H1 (cell line): Measurements from ENCODE around the gene PSD2. TPM values are rescaled to one million over a fixed set of nuclear protein-coding genes. Genes with fewer than 3 reads are reported as not detected.

Experiments used
- CTCF ChIA-PET: fragments of 300-600 bp; sonication (Branson Sonifier 250); formaldehyde crosslinking; loops from one replicate; lab custom pipeline; 2021; ENCODE audit not compliant: partially characterized antibody; lab: Charles Lee
- POLR2A ChIA-PET: fragments of 300-600 bp; sonication (Branson Sonifier 250); formaldehyde crosslinking; loops from one replicate; lab custom pipeline; 2021; ENCODE audit warnings: inconsistent platforms; ENCODE audit not compliant: partially characterized antibody; lab: Charles Lee
- DNase-seq, 2 experiments: peaks; one replicate each; pipeline versions ENCODE4 v3.0.0 to v3.0.0-alpha.2; 2010 to 2022; ENCODE audit warnings: low spot score in 2 of 2, low read depth in 1 of 2, mixed read lengths in 1 of 2
- FAIRE-seq: peaks from 2 replicates; lab custom pipeline; 2011; peaks lifted over from hg19 to GRCh38; lab: Jason Lieb, UNC
- H2AFZ ChIP-seq: 2 replicates; pipeline ENCODE4 v1.8.1; 2012; ENCODE audit warnings: low read length, inconsistent platforms
- H2AK5ac ChIP-seq: 2 replicates; pipeline ENCODE4 v1.6.1; 2013; ENCODE audit warnings: low read depth, low read length
- H2BK120ac ChIP-seq: replicated peaks from 2 replicates; pipeline ENCODE3; 2013; ENCODE audit warnings: low read depth, low read length, inconsistent platforms
- H2BK12ac ChIP-seq: 2 replicates; pipeline ENCODE4 v1.6.1; 2013; ENCODE audit warnings: low read depth, low read length
- H2BK15ac ChIP-seq: 2 replicates; pipeline ENCODE4 v1.6.1; 2013; ENCODE audit warnings: low read length
- H2BK20ac ChIP-seq: 2 replicates; pipeline ENCODE4 v1.6.1; 2013; ENCODE audit warnings: low read length
- H2BK5ac ChIP-seq: 2 replicates; pipeline ENCODE4 v1.6.1; 2013; ENCODE audit warnings: low read depth, low read length
- H3K14ac ChIP-seq: 2 replicates; pipeline ENCODE4 v1.6.1; 2013; ENCODE audit warnings: inconsistent platforms; ENCODE audit not compliant: insufficient read length
- H3K18ac ChIP-seq: 2 replicates; pipeline ENCODE4 v1.6.1; 2013; ENCODE audit warnings: low read length; ENCODE audit errors: extremely low read depth
- H3K23ac ChIP-seq: 2 replicates; pipeline ENCODE4 v1.6.1; 2013; ENCODE audit warnings: inconsistent platforms; ENCODE audit not compliant: insufficient read length
- H3K23me2 ChIP-seq: 2 replicates; pipeline ENCODE4 v1.6.1; 2013; ENCODE audit warnings: low read depth, low read length
- H3K27ac ChIP-seq: 2 replicates; pipeline ENCODE4 v1.6.1; 2011; ENCODE audit warnings: low read depth, low read length, inconsistent platforms
- H3K27me3 ChIP-seq, 4 experiments: replicated peaks in 1 of 4; 1 replicate in 1 of 4; 2 replicates in 3 of 4; pipeline versions ENCODE4 v1.6.1 to v1.8.1; 2011 to 2013; ENCODE audit warnings: low read length in 3 of 4, mild to moderate bottlenecking in 3 of 4, inconsistent platforms in 2 of 4, mixed read lengths in 2 of 4, moderate library complexity in 1 of 4; ENCODE audit not compliant: control insufficient read depth in 3 of 4, insufficient read depth in 3 of 4; ENCODE audit errors: extremely low read depth in 1 of 4
- H3K36me3 ChIP-seq, 4 experiments: 2 replicates each; pipeline versions ENCODE4 v1.6.1 to v1.8.1; 2011 to 2013; ENCODE audit warnings: mild to moderate bottlenecking in 4 of 4, low read length in 3 of 4, moderate library complexity in 2 of 4, control low read depth in 1 of 4, inconsistent platforms in 1 of 4; ENCODE audit not compliant: insufficient read depth in 4 of 4, control insufficient read depth in 2 of 4
- H3K4ac ChIP-seq: replicated peaks from 2 replicates; pipeline ENCODE3; 2013; ENCODE audit warnings: low read length, low read depth, mixed read lengths, inconsistent platforms; ENCODE audit not compliant: insufficient read length
- H3K4me1 ChIP-seq, 4 experiments: replicated peaks in 1 of 4; 1 replicate in 1 of 4; 2 replicates in 3 of 4; pipeline versions ENCODE4 v1.6.1 to v1.8.1; 2011 to 2013; ENCODE audit warnings: low read length in 3 of 4, inconsistent platforms in 2 of 4, mixed read lengths in 1 of 4; ENCODE audit not compliant: insufficient read depth in 4 of 4, control insufficient read depth in 3 of 4
- H3K4me2 ChIP-seq, 2 experiments: 2 replicates each; pipeline versions ENCODE4 v1.6.1 to v1.8.1; 2011 to 2013; ENCODE audit warnings: low read depth in 2 of 2, low read length in 2 of 2, control low read depth in 1 of 2, inconsistent platforms in 1 of 2, mild to moderate bottlenecking in 1 of 2; ENCODE audit not compliant: insufficient read depth in 1 of 2
- H3K4me3 ChIP-seq, 4 experiments: fragments of 200-600, 300-600 bp in 1 of 4; sonication (generic), shearing (Covaris generic), sonication (Bioruptor Twin) in 1 of 4; 2 replicates each; pipeline versions ENCODE4 v1.5.1 to v1.8.1; 2011 to 2016; ENCODE audit warnings: low read length in 4 of 4, low read depth in 3 of 4, control low read depth in 2 of 4, inconsistent platforms in 2 of 4, mild to moderate bottlenecking in 2 of 4, mixed read lengths in 1 of 4, moderate library complexity in 1 of 4; ENCODE audit not compliant: insufficient read depth in 2 of 4; ENCODE audit errors: extremely low read depth in 1 of 4
- H3K56ac ChIP-seq: replicated peaks from 2 replicates; pipeline ENCODE3; 2013; ENCODE audit warnings: low read depth, mild to moderate bottlenecking, mixed read lengths, low read length, inconsistent platforms; ENCODE audit not compliant: insufficient read length
- H3K79me1 ChIP-seq: 2 replicates; pipeline ENCODE4 v1.6.1; 2013; ENCODE audit warnings: low read depth, low read length, control low read depth
- H3K79me2 ChIP-seq, 2 experiments: 2 replicates each; pipeline versions ENCODE4 v1.6.1 to v1.8.1; 2012 to 2013; ENCODE audit warnings: low read length in 2 of 2, mild to moderate bottlenecking in 2 of 2, inconsistent platforms in 1 of 2; ENCODE audit not compliant: insufficient read depth in 2 of 2, control insufficient read depth in 1 of 2
- H3K9ac ChIP-seq, 4 experiments: replicated peaks in 1 of 4; 1 replicate in 1 of 4; 2 replicates in 3 of 4; pipeline versions ENCODE4 v1.6.1 to v1.8.1; 2011 to 2013; ENCODE audit warnings: low read depth in 3 of 4, low read length in 3 of 4, control low read depth in 2 of 4, mild to moderate bottlenecking in 2 of 4, moderate library complexity in 2 of 4, inconsistent platforms in 1 of 4; ENCODE audit errors: extremely low read depth in 1 of 4
- H3K9me3 ChIP-seq, 2 experiments: 2 replicates each; pipeline versions ENCODE4 v1.6.1 to v1.8.1; 2012 to 2013; ENCODE audit warnings: mild to moderate bottlenecking in 2 of 2, moderate library complexity in 2 of 2, control low read depth in 1 of 2, inconsistent platforms in 1 of 2, low read depth in 1 of 2, low read length in 1 of 2, mixed read lengths in 1 of 2; ENCODE audit not compliant: insufficient read depth in 2 of 2
- H4K20me1 ChIP-seq, 2 experiments: replicated peaks in 1 of 2; 2 replicates each; pipeline versions ENCODE3 to v1.8.1; 2011 to 2013; ENCODE audit warnings: inconsistent platforms in 2 of 2, low read length in 2 of 2, mild to moderate bottlenecking in 1 of 2; ENCODE audit not compliant: insufficient read depth in 2 of 2, control insufficient read depth in 1 of 2
- H4K5ac ChIP-seq: 2 replicates; pipeline ENCODE4 v1.6.1; 2013; ENCODE audit warnings: low read length, low read depth, mixed read lengths, inconsistent platforms; ENCODE audit not compliant: insufficient read length
- H4K8ac ChIP-seq: 2 replicates; pipeline ENCODE4 v1.8.0; 2013; ENCODE audit warnings: mild to moderate bottlenecking, moderate library complexity, low read length, inconsistent platforms; ENCODE audit not compliant: insufficient read depth; ENCODE audit errors: extremely low read depth
- H4K91ac ChIP-seq: replicated peaks from 2 replicates; pipeline ENCODE3; 2013; ENCODE audit warnings: low read length, mixed read lengths, inconsistent platforms; ENCODE audit not compliant: insufficient read length
- BRCA1 ChIP-seq: IDR thresholded peaks from 2 replicates; pipeline ENCODE4 v1.6.1; 2012; ENCODE audit warnings: low read depth, low read length, improper control_type of control experiment
- CTCF ChIP-seq, 3 experiments: IDR thresholded peaks; 1 replicate in 2 of 3; 2 replicates in 1 of 3; pipeline versions ENCODE4 v1.5.1 to v1.6.1; 2011; ENCODE audit warnings: low read length in 3 of 3, mild to moderate bottlenecking in 3 of 3, inconsistent platforms in 2 of 3, low read depth in 1 of 3, moderate library complexity in 1 of 3; ENCODE audit not compliant: insufficient read depth in 1 of 3; ENCODE audit errors: control extremely low read depth in 1 of 3
- KDM1A ChIP-seq: fragments of 200-600, 300-600 bp; sonication (generic); IDR thresholded peaks from 2 replicates; pipeline ENCODE4 v1.7.1; 2016; ENCODE audit warnings: mild to moderate bottlenecking, low read length, borderline replicate concordance
- KDM5A ChIP-seq: fragments of 200-600 bp; IDR thresholded peaks from 2 replicates; pipeline ENCODE4 v1.7.1; 2012; ENCODE audit warnings: mild to moderate bottlenecking, low read length, inconsistent platforms, mixed read lengths
- POLR2A ChIP-seq, 2 experiments: IDR thresholded peaks; 1 replicate in 1 of 2; 2 replicates in 1 of 2; pipeline ENCODE4 v1.6.1; 2011; ENCODE audit warnings: low read depth in 2 of 2, low read length in 2 of 2, mild to moderate bottlenecking in 2 of 2; ENCODE audit errors: control extremely low read depth in 1 of 2
- POLR2AphosphoS5 ChIP-seq: IDR thresholded peaks from 2 replicates; pipeline ENCODE4 v1.6.1; 2011; ENCODE audit warnings: low read depth, low read length
- RNF2 ChIP-seq: fragments of 200-900, 300-1000 bp; sonication (generic); IDR thresholded peaks from 2 replicates; pipeline ENCODE4 v1.7.1; 2016; ENCODE audit warnings: borderline replicate concordance, low read depth, mild to moderate bottlenecking, antibody characterized with exemption, low read length; ENCODE audit not compliant: poor library complexity, severe bottlenecking; ENCODE audit errors: missing control alignments
- RXRA ChIP-seq: IDR thresholded peaks from 2 replicates; pipeline ENCODE4 v1.6.1; 2011; ENCODE audit warnings: low read depth, mild to moderate bottlenecking, low read length, moderate library complexity; ENCODE audit not compliant: insufficient read depth
- SAP30 ChIP-seq: fragments of 300-600 bp; sonication (generic); IDR thresholded peaks from 2 replicates; pipeline ENCODE4 v1.7.1; 2012; ENCODE audit warnings: low read length, moderate library complexity, mild to moderate bottlenecking, inconsistent platforms; ENCODE audit not compliant: insufficient read depth, insufficient replicate concordance
- ZNF274 ChIP-seq: IDR thresholded peaks from 2 replicates; pipeline ENCODE4 v1.7.0; 2012; ENCODE audit warnings: low read length, borderline replicate concordance; ENCODE audit errors: extremely low read depth
- WGBS, 2 experiments: shearing (Covaris generic) in 1 of 2; methylation state at CpG; one replicate each; pipeline versions ENCODE4 v1.1.6 to v1.1.7; 2013 to 2015; ENCODE audit warnings: low lambda C conversion rate in 2 of 2, mixed read lengths in 2 of 2, inconsistent platforms in 1 of 2, low coverage in 1 of 2, missing lambda C conversion rate in 1 of 2; ENCODE audit not compliant: insufficient replicate concordance in 2 of 2, insufficient coverage in 1 of 2, insufficient read length in 1 of 2; ENCODE audit errors: extremely low coverage in 1 of 2, missing lambda C conversion rate in 1 of 2; 5-methylcytosine and 5-hydroxymethylcytosine counted together
- polyA plus RNA-seq, 7 experiments: library from polyadenylated mRNA; depleted of rRNA in 3 of 7; stranded (reverse) in 5 of 7; unstranded in 2 of 7; fragments of >200 nt in 5 of 7; fragments of 200-250 nt in 2 of 7; gene quantifications; 1 replicate in 5 of 7; 2 replicates in 1 of 7; 4 replicates in 1 of 7; pipeline versions ENCODE4 v1.2.1 to v1.2.3, GENCODE V29; 2011 to 2013; ENCODE audit warnings: missing spikeins in 2 of 7, mixed read lengths in 2 of 7
- total RNA-seq: library from RNA; stranded (reverse); fragmentation: NEBNext Ultra II Directional; extraction: Animal tissue kit (Norgen Biotek cat#: 25700); gene quantifications from 2 replicates; pipeline ENCODE4 v1.2.1, GENCODE V29; 2021

The PSD2 gene
- total and polyA plus RNA-seq, 2 of the 8 experiments (the other 6 are each of a cell fraction or from before 2014, with no cell fraction given) = 0.06 to 0.14 TPM

DNA sequence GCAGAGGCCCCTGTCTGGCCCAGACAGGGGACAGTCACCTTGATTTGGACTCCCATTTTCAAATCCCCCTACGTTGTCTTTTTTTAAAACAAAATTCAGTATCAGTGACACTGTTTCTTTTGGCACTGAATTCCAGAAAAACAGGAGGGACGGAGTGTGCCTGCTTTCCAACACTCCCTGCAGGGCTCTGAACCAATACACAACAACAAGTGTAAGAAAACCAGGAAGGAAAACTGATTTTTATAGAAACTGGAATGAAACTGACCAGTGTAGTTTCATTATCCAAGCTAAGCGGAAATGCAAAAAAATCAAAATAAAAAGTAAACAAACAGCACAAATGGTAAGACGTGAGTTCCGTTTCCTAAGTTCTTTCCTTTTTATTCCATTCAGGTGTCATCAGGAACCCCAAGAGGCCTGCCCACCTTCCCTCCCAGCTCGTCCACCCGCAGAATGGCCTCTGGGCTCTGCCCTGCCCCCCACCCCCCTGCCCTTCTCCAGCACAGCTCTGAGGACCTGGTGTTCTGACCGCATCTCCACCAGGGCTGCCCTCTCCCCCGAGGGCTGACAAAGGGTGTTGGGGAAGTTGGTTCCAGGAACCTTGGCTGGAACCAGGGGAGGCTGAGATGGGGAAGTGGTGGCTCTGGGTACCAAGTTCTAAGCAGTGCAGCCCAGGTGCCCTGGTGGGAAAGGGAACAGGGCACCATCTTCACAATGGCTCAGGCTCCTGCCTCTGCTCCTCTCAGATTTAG lies 73.6 kb downstream of the PSD2 start:
- peaks cover 0 to 9% (median 5%) of the 10 kb centered on the region in 4 experiments; a peak in 6 of 7 replicates for H3K4me1 ChIP-seq
- no peak overlapping the region for H4K8ac ChIP-seq
- no peak overlapping the region for H3K14ac ChIP-seq
- FAIRE-seq = no peak
- no peak overlapping the region for H3K4ac ChIP-seq
- no peak overlapping the region for H3K9ac ChIP-seq
- no peaks in the 10 kb centered on the region; the same call in 1 of the 2 replicates for H3K23me2 ChIP-seq
- no peak overlapping the region for H2BK120ac ChIP-seq
- no peak overlapping the region for H3K4me2 ChIP-seq
- DNase-seq = no peak
- H2BK20ac ChIP-seq = no peak overlapping the region
- no peak overlapping the region for H2BK12ac ChIP-seq
- no peaks in the 10 kb centered on the region for H3K36me3 ChIP-seq
- H2BK15ac ChIP-seq = no peak overlapping the region
- no peaks in the 10 kb centered on the region for H3K79me1 ChIP-seq
- no peak overlapping the region for H4K5ac ChIP-seq
- H3K27ac ChIP-seq = no peak overlapping the region
- ChIA-PET POLR2A (no interaction called here), CTCF (interaction anchor here (0.6 to 5.1 kb wide), 7 partner anchors 13 to 402 kb away, joined by 3 to 135 read pairs (median 4); no protein-coding TSS in a partner anchor)
- no peak overlapping the region for H2BK5ac ChIP-seq
- H3K23ac ChIP-seq = no peak overlapping the region
- no peak overlapping the region for H3K4me3 ChIP-seq
- WGBS, 2 experiments = 78% methylated on average over 9 of the region's 9 CpGs; no CpG with 5 or more reads in 1 of the 2 experiments
- no peaks in the 10 kb centered on the region for H4K20me1 ChIP-seq
- H3K9me3 ChIP-seq = no peaks in the 10 kb centered on the region
- H3K56ac ChIP-seq = no peak overlapping the region
- H2AFZ ChIP-seq = no peak overlapping the region
- H3K79me2 ChIP-seq = no peaks in the 10 kb centered on the region
- no peak overlapping the region for H2AK5ac ChIP-seq
- no peak overlapping the region for H4K91ac ChIP-seq
- H3K27me3 ChIP-seq = peaks cover 0 to 2% (median 0%) of the 10 kb centered on the region in 4 experiments; a peak in 2 of 7 replicates
- H3K18ac ChIP-seq = no peak overlapping the region
- TF ChIP-seq SAP30 (no peak), KDM5A (no peak), KDM1A (no peak), RNF2 (no peak), RXRA (no peak), CTCF (IDR thresholded peaks at IDR 0.05; ENCODE audit: control extremely low read depth in 1 of 3, insufficient read depth in 1 of 3, low read depth in 1 of 3, low read length in 3 of 3) (no peak), BRCA1 (no peak), POLR2AphosphoS5 (no peak), POLR2A (IDR thresholded peaks at IDR 0.05; ENCODE audit: control extremely low read depth in 1 of 2, low read depth in 2 of 2, low read length in 2 of 2) (no peak), ZNF274 (no peak)
